Dendritic cell treated with granulocyte-macrophage colony-stimulating factor and Interleukin-4, amounts not matched to agents 40 ng/mL and 50 ng/mL, for 4 days (primary cell): ENCODE results near the gene MACO1.

Source experiments
- H3K27ac Mint-ChIP-seq: one replicate; pipeline ENCODE4 v1.8.0; 2022; ENCODE audit warnings: mild to moderate bottlenecking, mixed read lengths
- H3K27me3 Mint-ChIP-seq: one replicate; pipeline ENCODE4 v1.8.0; 2022; ENCODE audit warnings: mild to moderate bottlenecking, mixed read lengths
- H3K36me3 Mint-ChIP-seq: one replicate; pipeline ENCODE4 v1.8.0; 2022; ENCODE audit warnings: low read depth, mixed read lengths
- H3K4me1 Mint-ChIP-seq: one replicate; pipeline ENCODE4 v1.8.0; 2022; ENCODE audit warnings: low read depth, mixed read lengths
- H3K4me3 Mint-ChIP-seq: one replicate; pipeline ENCODE4 v1.8.0; 2022; ENCODE audit warnings: mild to moderate bottlenecking, moderate library complexity, mixed read lengths
- H3K9me3 Mint-ChIP-seq: one replicate; pipeline ENCODE4 v1.8.0; 2022; ENCODE audit warnings: mixed read lengths
- intact Hi-C: fragments of 100-400 bp; cut with micrococcal nuclease; formaldehyde crosslinking; loops from one replicate; pipeline ENCODE4 v1.15.0; 2022

Gene MACO1

DNA sequence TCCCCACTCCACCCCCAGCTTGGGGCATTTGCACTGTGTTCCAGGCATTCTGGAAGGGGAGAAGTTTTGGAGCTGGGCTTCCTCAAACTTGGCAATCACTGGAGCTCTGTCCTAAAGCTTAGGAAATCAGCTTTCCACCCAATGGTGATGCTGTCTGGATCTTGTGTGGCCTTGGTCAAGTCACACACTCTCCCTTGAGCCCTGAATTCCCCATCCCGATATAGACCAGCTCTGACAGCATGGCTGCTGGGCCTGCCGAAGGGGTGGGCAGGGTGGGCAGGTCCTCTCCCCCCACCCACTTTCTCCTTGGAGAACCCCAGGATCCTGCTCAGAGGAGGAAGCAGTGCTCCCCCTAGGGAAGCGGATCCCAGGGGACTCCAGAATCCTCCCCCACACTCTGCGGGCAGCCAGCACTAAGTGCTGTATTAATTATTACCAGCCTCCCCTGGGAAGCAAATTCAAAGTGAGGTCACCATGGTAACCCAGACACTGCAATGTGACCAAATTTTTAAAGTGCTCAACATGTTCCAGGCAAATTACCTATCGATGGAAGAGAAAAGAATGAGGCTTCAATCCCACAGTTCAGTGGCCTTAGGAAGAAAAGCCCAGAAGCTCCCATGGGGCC lies 91.4 kb downstream of the MACO1 start:
- Mint-ChIP-seq H3K27ac (no peak overlapping the region), H3K9me3 (peaks cover 9% of the 10 kb centered on the region), H3K27me3 (no peaks in the 10 kb centered on the region), H3K36me3 (no peaks in the 10 kb centered on the region), H3K4me3 (no peak overlapping the region), H3K4me1 (no peaks in the 10 kb centered on the region)
- intact Hi-C loops, result loop anchor here (5.0 kb wide), 1 partner anchor 120 kb away; no protein-coding TSS in a partner anchor

DNA sequence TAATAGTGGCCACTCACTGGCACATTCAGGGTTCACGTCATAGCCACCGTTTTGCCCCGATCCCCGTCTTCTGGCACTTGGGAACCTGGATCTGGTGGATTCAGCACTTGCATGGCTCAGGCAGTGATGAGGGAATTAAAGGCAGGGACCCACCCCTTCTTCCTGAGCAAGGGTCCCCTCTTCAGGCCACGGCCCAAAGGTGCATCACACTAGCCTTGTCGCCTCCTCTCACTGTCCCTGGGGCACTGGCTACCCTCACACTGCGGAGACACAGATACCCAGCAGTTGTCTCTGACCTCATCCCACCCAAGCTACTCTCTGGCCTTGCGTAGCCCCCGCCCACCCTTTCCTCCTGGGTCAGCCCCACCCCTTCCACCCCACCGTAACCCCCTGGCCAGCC lies 92.8 kb downstream of the MACO1 start:
- no peak overlapping the region for H3K4me3 Mint-ChIP-seq
- H3K4me1 Mint-ChIP-seq, result no peaks in the 10 kb centered on the region
- H3K27me3 Mint-ChIP-seq, result peaks cover 3% of the 10 kb centered on the region
- intact Hi-C loops, result loop anchor here (5.0 kb wide), 1 partner anchor 121 kb away; no protein-coding TSS in a partner anchor
- H3K27ac Mint-ChIP-seq, result no peak overlapping the region
- H3K9me3 Mint-ChIP-seq, result peaks cover 9% of the 10 kb centered on the region
- H3K36me3 Mint-ChIP-seq, result no peaks in the 10 kb centered on the region

DNA sequence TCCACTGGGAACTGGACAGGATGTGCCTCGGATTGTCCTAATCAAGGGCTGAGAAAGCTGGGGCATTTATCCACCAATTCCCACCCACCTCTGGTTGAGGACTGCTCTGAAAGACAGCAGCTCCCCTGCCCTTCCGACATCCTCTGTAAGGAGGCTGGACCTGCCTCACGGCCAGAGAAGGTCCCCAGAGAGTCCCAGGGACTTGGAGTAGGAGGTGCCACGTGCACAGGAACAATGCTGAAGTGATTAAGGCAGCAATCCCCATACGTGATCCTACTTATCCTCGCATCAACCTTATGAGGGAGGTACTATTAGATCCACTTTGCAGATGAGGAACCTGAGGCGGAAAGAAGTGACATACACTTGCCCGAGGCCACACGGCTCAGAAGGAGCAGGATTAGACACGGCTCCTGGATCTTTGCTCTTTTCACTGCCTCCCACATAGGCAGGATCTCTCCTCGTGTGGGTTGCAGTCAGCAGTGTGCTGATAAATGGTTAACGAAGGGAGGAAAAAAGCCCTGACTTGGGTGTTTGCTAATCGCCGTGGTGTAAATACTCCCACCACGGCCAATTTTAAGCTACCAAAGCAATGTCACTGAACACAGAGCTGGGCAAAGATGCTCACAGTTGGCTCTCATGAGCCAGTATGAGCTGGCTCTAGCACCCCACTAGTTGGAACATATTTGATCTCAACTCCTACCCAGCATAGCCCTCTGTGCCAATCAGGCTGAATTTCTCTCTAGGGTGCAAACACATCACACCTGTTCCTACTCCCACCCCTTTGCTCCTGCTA lies 94.1 kb downstream of the MACO1 start:
- Mint-ChIP-seq H3K4me1 (no peaks in the 10 kb centered on the region), H3K4me3 (no peak overlapping the region), H3K27ac (no peak overlapping the region), H3K27me3 (peaks cover 3% of the 10 kb centered on the region), H3K36me3 (no peaks in the 10 kb centered on the region), H3K9me3 (peaks cover 9% of the 10 kb centered on the region)
- intact Hi-C loops, result loop anchor here (5.0 kb wide), 1 partner anchor 122 kb away; no protein-coding TSS in a partner anchor

DNA sequence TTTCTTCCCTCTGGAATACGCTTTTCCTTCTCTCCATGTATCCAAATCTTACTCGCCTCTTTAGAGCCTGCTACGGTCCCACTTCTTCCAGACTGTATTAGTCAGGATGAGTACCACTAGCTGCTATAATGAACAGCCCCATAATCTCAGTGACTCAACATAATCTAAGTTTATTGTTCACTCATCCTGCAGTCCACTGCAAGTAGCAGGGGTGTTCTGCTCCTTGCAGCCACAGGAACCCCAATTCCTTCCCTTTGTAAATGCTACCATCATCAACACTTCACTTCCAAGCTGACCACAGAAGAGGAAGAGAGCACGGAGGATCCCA lies 94.6 kb downstream of the MACO1 start:
- intact Hi-C loops, result no loop called here
- Mint-ChIP-seq H3K36me3 (no peaks in the 10 kb centered on the region), H3K27ac (no peak overlapping the region), H3K4me1 (no peaks in the 10 kb centered on the region), H3K4me3 (no peak overlapping the region), H3K9me3 (peaks cover 9% of the 10 kb centered on the region), H3K27me3 (peaks cover 3% of the 10 kb centered on the region)

DNA sequence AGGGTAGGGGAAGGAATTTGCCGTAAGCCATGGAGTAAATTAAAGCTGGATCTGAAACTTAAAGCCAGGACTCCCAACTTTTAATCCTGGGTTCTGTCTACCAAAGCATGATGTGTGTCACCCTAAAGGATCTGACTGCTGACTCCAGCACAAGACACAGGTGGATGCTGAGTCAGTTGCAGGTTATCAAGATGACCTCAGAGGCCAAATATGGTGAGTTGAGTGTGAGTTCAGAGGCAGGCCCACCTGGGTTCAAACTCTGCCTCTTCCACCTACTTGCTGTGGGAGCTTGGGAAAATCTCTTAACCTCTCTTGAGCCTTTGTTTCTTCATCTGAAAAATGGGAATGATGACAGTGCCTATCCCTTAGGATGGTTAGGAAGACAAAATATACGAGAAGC lies 96.1 kb downstream of the MACO1 start:
- H3K4me1 Mint-ChIP-seq, result no peaks in the 10 kb centered on the region
- H3K27ac Mint-ChIP-seq, result no peak overlapping the region
- peaks cover 5% of the 10 kb centered on the region for H3K27me3 Mint-ChIP-seq
- no peak overlapping the region for H3K4me3 Mint-ChIP-seq
- H3K9me3 Mint-ChIP-seq, result peaks cover 9% of the 10 kb centered on the region
- no peaks in the 10 kb centered on the region for H3K36me3 Mint-ChIP-seq
- intact Hi-C loops, result no loop called here

DNA sequence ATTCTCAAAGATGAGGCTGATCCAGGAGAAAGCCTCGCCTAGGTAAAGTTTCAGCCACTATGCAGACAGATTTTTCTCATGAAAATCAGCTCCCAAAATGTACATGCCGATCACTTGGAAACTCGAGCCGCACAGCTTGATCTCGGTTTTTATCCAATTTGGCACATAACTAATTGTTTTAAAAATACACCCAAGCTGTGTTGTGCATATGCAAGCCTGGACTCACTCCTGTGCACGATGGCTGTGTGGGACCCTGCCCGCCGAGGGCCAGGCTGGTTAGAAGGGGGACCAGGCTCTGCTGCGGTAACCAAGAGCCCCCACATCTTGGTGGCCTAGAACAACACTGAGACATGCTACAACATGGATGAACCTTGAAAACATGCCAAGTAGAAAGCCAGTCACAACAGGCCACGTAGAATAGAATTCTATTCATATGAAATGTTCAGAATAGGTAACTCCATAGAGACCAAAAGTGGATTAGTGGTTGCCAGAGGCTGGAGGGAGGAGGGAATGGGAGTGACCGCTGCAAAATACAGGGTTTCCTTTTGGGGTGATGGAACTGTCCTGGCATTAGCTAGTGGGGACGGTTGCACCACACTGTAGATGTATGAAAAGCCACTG lies 96.6 kb downstream of the MACO1 start:
- Mint-ChIP-seq H3K4me1 (no peaks in the 10 kb centered on the region), H3K4me3 (no peak overlapping the region), H3K27ac (no peak overlapping the region), H3K9me3 (peaks cover 9% of the 10 kb centered on the region), H3K36me3 (no peaks in the 10 kb centered on the region), H3K27me3 (peaks cover 5% of the 10 kb centered on the region)
- intact Hi-C loops, result no loop called here

DNA sequence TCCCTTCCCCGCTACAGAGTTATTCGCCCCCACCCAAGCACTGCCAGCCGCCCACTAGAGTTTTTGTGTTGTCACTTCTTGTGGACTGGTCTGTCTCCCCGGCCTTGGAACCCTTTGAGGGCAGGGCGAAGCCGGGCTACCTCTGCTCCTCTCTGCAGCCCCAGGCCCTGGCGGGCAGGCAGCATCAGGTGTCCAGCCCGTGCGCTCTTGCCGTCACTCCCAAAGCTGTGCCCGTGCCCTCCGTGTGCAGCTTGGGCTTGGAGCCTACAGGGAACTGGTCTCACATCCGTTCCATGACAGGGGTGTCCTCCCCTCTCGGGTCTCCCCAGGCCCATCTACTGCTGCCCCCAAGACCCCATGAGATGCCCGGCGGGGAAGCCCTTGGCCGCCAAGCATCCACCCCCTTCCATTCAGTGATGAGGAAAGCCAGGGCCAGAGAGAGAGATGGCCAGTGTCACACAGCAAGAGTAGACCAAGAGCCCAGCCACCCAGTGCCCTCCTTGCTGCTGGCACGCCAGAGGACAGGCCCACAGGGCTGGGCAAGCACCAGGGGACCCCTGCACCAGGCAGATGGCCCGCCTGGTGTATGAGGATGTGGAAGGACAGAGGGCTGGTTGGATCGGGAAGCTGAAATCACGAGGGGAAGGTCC lies 97.4 kb downstream of the MACO1 start:
- Mint-ChIP-seq H3K27ac (no peak overlapping the region), H3K4me1 (no peaks in the 10 kb centered on the region), H3K4me3 (no peak overlapping the region), H3K36me3 (no peaks in the 10 kb centered on the region), H3K9me3 (peaks cover 9% of the 10 kb centered on the region), H3K27me3 (peaks cover 5% of the 10 kb centered on the region)
- intact Hi-C loops, result no loop called here

DNA sequence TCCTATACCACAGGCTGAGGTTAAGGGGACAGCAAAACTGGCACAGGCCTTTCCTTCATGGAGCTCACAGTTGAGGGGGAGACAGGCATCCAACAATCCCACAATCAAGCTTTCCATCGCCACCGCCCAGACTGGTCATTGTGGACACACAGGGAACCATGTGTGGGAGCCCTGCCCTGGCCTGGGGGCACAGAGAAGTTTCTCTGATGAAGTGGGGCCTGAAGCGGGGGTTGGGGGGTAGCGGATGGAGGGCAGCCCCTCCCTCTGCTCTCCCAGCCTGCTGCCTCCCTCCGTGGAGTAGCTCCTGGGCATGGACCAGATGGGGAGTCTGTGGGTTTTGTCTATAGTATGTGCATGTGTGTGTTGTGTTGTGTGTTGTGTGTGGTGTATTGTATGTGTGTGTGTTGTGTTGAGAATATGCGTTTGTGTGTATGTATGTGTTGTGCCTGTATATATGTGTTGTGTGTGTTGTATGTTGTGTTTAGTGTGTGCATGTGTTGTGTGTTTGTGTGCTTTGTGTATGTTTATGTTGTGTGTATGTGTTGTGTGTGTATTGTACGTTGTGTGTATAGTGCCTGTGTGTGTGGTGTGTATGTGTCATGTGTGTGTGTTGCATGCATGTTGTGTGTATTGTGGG lies 98.3 kb downstream of the MACO1 start:
- Mint-ChIP-seq H3K27me3 (peaks cover 5% of the 10 kb centered on the region), H3K4me1 (no peaks in the 10 kb centered on the region), H3K9me3 (peaks cover 9% of the 10 kb centered on the region), H3K27ac (no peak overlapping the region), H3K36me3 (no peaks in the 10 kb centered on the region), H3K4me3 (no peak overlapping the region)
- intact Hi-C loops, result no loop called here

DNA sequence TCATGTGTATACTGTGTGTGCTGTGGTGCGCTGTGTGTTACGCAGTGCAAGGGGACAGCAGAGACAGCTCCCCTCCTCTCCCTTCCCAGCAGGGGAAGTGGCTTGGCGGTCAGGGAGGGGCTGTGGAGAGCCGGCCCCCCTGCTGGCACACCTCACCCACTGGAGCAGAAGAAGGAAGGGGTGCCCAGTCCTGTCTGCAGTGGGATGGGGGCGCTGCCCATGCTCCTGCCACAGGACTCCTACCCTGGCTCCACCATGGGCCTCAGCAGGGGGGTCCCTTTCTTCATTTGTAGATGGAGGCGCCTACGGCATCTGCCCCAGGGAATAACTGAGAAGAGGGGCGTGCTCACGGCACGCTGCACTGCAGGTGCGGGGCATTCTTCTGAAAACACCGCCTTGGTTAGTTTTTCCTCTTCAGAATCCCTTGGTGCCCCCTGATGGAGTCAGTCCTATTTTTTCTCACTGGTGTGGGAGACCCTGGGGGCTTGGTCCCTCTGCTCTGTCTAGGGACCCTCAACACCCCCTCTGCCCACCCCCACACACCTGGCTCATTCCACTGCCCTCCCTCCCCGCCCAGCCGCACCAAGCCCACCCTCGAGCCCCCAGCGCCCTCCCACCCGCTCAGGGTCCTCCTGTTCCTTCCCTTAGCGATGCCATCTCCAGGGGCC lies 99.0 kb downstream of the MACO1 start:
- H3K4me3 Mint-ChIP-seq, result no peak overlapping the region
- intact Hi-C loops, result no loop called here
- no peaks in the 10 kb centered on the region for H3K4me1 Mint-ChIP-seq
- no peak overlapping the region for H3K27ac Mint-ChIP-seq
- H3K27me3 Mint-ChIP-seq, result peaks cover 5% of the 10 kb centered on the region
- H3K9me3 Mint-ChIP-seq, result peaks cover 9% of the 10 kb centered on the region
- H3K36me3 Mint-ChIP-seq, result no peaks in the 10 kb centered on the region

DNA sequence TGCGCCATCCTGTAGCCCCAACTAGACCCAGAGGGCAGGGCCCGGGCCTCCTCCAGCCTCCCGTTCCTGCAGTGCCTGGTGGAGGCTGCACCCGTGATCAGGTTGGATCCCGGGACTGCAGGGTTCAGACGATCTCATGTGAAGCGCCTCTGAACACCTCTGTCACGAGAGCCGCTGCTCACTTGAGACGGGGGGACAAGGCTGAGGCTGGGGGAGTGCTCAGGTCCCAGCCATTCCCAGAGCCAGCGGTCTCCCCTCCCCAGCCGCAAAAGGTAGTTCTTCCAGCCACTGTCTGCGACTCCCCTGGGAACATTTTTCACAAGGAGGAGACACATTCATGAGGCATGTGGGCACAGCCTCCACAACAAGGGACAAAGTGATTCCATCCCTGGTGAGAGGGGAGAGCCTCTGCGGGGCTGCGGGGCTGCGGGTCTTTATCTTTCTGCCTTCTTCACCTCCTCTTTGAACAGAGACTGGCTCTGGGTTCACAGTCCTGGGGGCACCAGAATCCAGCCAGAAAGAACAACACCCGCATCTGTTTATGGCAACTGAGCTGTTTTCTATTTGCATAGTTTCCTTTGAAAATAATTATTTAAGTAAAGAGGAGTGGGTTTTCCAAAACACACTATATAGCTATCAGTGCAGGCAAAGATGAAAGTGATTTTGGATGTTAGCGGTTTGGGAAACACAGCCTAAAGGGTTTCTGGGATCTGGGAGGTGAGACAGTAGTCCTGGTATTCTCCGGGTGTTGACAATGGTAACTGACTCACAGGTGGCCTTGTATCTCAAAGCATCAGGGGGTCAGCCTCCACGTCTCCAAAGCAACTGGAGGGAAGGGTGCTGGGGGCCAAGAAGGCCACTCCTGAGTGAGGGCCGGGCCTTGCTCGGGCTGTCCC lies 99.7 kb downstream of the MACO1 start:
- H3K4me1 Mint-ChIP-seq, result no peaks in the 10 kb centered on the region
- no peak overlapping the region for H3K27ac Mint-ChIP-seq
- no peaks in the 10 kb centered on the region for H3K36me3 Mint-ChIP-seq
- peaks cover 5% of the 10 kb centered on the region for H3K27me3 Mint-ChIP-seq
- H3K9me3 Mint-ChIP-seq, result peaks cover 3% of the 10 kb centered on the region
- intact Hi-C loops, result no loop called here
- no peak overlapping the region for H3K4me3 Mint-ChIP-seq

DNA sequence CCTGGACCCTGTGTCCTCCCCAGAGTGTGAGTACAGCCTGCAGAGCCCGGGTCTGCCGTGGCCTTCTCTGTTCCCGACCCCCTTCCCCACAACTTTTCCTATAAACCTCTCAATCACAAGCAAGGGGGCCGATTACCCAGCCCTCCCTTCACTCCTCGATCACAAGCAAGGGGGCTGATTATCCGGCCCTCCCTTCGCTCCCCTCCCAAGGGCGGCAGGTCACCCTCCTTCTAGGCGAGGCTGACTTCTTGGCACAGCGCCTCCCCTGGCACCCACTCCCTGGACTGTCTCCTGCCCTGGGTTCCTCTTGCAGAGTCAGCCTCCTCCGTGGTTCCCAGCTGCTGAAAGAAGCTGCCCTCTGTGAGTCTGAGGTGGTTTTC lies 100.4 kb downstream of the MACO1 start:
- no peaks in the 10 kb centered on the region for H3K9me3 Mint-ChIP-seq
- peaks cover 5% of the 10 kb centered on the region for H3K27me3 Mint-ChIP-seq
- H3K27ac Mint-ChIP-seq, result no peak overlapping the region
- no peak overlapping the region for H3K4me3 Mint-ChIP-seq
- peaks cover 2% of the 10 kb centered on the region for H3K4me1 Mint-ChIP-seq
- no peaks in the 10 kb centered on the region for H3K36me3 Mint-ChIP-seq
- intact Hi-C loops, result no loop called here

DNA sequence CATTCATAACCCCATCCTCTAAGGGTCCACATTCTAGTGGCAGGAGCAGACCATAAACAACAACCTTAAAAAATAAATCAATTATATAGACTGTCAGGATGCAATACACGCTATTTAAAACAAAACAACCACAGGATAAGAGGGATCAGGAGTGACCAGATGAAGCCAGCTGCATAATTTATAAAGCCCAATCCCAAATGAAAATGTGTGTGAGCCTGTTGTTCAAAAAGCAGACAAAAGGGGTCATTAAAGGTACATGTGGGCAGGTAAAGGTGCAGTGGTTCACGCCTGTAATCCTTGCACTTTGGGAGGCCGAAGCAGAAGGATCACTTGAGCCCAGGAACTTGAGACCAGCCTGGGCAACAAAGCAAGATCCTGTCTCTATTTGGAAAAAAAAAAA lies 102.3 kb downstream of the MACO1 start:
- Mint-ChIP-seq H3K36me3 (no peaks in the 10 kb centered on the region), H3K27me3 (peaks cover 5% of the 10 kb centered on the region), H3K27ac (no peak overlapping the region), H3K9me3 (no peaks in the 10 kb centered on the region), H3K4me3 (no peak overlapping the region), H3K4me1 (peaks cover 17% of the 10 kb centered on the region)
- intact Hi-C loops, result no loop called here
